ENCODE results near the gene FAM217B.

Gene FAM217B

DNA sequence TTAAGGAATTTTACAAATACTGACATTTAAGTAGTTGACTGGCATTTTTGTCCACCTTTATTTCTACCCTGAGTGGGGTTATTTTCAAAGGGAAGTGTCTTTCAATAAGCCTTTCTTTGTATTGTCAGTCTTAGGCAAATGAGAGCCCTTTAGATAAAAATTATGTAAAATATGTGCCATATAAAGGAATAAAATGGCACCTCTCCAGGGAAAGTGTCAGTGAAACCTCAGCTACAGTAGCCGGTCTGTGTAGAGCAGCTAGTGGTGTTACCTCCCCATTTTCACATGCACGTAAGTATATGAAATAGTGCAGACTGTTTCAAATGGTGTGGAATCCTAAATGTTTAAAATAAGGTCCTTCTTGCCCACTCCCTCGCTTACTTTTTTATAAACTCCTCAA lies 5.0 kb downstream of the FAM217B start:
- Mint-ChIP-seq H3K4me1 (peaks cover 59% of the 10 kb centered on the region), H3K36me3 (ENCODE audit: low read depth) (peaks cover 20% of the 10 kb centered on the region), H3K27me3 (ENCODE audit: low read depth) (peaks cover 9% of the 10 kb centered on the region), H3K4me3 (no peak overlapping the region), H3K9me3 (no peaks in the 10 kb centered on the region), H3K27ac (peak overlapping the region; percentile 31 to 86 (median 81))
- TF ChIP-seq, protein P1, sequence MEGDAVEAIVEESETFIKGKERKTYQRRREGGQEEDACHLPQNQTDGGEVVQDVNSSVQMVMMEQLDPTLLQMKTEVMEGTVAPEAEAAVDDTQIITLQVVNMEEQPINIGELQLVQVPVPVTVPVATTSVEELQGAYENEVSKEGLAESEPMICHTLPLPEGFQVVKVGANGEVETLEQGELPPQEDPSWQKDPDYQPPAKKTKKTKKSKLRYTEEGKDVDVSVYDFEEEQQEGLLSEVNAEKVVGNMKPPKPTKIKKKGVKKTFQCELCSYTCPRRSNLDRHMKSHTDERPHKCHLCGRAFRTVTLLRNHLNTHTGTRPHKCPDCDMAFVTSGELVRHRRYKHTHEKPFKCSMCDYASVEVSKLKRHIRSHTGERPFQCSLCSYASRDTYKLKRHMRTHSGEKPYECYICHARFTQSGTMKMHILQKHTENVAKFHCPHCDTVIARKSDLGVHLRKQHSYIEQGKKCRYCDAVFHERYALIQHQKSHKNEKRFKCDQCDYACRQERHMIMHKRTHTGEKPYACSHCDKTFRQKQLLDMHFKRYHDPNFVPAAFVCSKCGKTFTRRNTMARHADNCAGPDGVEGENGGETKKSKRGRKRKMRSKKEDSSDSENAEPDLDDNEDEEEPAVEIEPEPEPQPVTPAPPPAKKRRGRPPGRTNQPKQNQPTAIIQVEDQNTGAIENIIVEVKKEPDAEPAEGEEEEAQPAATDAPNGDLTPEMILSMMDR (IDR thresholded peaks at IDR 0.05; ENCODE audit: unreplicated experiment in 3 of 3) = no peak

DNA sequence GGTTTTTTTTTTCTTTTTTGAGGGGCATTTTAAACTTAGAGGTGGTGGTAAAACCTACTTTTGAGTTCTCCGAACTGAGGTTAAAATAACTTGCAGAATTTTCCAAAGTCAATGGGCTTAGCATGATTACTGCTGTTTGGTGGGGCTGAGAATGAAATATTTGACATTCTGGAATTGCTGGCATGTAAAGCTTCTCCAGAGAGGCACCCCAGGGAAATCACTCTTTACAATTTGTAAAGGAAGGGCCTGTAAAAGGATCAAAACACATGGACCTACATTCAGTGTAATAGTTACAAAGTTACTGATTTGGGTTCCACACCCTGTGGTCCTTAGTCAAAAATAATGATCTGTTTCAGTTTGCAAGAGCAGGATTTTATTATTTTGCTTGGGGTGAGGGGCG lies 5.5 kb downstream of the FAM217B start:
- peaks cover 9% of the 10 kb centered on the region for H3K27me3 Mint-ChIP-seq (ENCODE audit: low read depth)
- H3K9me3 Mint-ChIP-seq = no peaks in the 10 kb centered on the region
- peak overlapping the region; percentile 31 to 81 (median 74) for H3K27ac Mint-ChIP-seq
- peaks cover 20% of the 10 kb centered on the region for H3K36me3 Mint-ChIP-seq (ENCODE audit: low read depth)
- TF ChIP-seq, protein P1 (IDR thresholded peaks at IDR 0.05; ENCODE audit: unreplicated experiment in 3 of 3) = no peak
- peak overlapping the region in 1 of 3 experiments; percentile 34 for H3K4me3 Mint-ChIP-seq
- peaks cover 58% of the 10 kb centered on the region for H3K4me1 Mint-ChIP-seq

DNA sequence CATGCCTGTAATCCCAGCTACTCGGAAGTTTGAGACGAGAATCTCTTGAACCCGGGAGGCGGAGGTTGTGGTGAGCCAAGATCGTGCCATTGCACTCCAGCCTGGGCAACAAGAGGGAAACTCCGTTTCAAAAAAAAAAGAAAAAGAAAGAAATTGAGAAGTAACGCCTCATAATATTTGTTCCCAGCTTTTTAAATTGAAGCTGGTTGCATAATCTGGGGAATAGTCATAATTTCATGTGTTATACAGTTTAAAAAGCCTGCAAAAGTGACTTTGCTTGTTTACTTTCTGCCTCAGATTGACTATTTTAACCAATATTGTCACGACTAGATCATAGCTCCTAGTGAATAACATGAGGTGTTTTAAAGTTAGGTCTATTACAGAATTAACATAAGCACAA lies 7.2 kb downstream of the FAM217B start:
- Mint-ChIP-seq H3K4me3 (no peak overlapping the region), H3K9me3 (no peaks in the 10 kb centered on the region), H3K4me1 (peaks cover 56% of the 10 kb centered on the region), H3K27me3 (ENCODE audit: low read depth) (peaks cover 9% of the 10 kb centered on the region), H3K36me3 (ENCODE audit: low read depth) (peaks cover 20% of the 10 kb centered on the region), H3K27ac (no peak overlapping the region)
- TF ChIP-seq, protein P1 (IDR thresholded peaks at IDR 0.05; ENCODE audit: unreplicated experiment in 3 of 3) = no peak

DNA sequence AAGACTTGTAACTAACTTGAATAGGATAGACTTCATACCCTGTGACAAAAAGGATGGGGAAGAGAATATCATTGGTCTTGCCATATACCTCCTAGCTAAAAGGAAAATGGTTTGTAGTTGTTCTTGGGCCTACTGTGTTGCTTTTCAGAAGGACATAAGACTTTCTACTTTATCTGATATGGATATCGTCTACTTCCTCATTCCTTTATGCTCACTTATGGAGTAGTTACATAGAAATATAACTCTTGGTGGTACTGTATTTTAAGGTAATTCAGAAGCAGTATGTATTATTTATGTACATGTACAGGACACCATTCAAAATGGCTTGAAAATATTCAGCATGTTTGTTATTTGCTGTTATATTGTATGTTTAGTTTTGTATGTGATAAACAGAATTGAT lies 8.0 kb downstream of the FAM217B start:
- Mint-ChIP-seq H3K27me3 (ENCODE audit: low read depth) (peaks cover 9% of the 10 kb centered on the region), H3K27ac (no peak overlapping the region), H3K4me1 (peaks cover 56% of the 10 kb centered on the region), H3K36me3 (ENCODE audit: low read depth) (peaks cover 17% of the 10 kb centered on the region), H3K4me3 (no peak overlapping the region), H3K9me3 (no peaks in the 10 kb centered on the region)
- TF ChIP-seq, protein P1 (IDR thresholded peaks at IDR 0.05; ENCODE audit: unreplicated experiment in 3 of 3) = no peak

DNA sequence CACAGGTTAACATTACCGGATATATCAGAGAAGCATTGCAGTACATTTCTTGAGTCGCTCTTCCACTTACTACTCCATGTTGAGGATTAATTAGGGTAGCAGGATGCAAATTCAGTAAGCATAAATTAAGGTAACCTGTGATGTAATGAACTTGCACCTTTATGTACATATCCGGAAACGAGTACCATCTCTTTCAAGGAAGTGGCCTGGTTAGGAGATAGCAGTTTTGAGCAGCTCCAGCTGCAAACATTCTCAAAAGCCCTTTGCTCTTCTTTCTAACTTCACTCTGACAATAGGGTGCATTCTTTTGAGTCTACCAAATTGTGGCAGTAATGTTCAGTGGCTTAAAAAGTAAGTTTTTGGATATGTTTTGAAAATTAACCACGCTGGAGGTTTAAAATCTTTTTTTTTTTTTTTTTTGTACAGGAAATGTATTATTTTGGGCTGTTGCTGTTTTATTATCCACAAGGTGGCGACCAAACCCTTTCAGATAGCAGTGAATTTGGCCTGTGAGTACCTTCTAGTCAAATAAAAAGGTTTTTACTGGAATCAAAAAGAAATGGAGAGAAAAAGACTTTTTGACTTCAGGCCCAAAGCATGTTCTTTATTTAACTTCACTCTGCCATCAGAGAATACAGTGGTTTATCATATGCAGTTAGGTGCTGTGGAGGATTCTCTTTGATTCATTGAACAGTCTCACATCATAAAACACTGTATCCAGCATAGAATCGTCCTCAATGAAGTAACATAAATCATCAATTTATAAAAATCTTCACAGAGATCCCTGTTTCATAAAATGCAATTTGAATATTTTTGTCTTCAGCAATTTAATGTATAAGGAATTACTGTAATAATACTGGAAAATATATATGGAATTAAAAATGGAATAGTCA lies 8.9 kb downstream of the FAM217B start:
- TF ChIP-seq, protein P1 (IDR thresholded peaks at IDR 0.05; ENCODE audit: unreplicated experiment in 3 of 3) = peak; percentile 63 to 71 (median 63)
- Mint-ChIP-seq H3K4me3 (no peak overlapping the region), H3K4me1 (peaks cover 51% of the 10 kb centered on the region)

DNA sequence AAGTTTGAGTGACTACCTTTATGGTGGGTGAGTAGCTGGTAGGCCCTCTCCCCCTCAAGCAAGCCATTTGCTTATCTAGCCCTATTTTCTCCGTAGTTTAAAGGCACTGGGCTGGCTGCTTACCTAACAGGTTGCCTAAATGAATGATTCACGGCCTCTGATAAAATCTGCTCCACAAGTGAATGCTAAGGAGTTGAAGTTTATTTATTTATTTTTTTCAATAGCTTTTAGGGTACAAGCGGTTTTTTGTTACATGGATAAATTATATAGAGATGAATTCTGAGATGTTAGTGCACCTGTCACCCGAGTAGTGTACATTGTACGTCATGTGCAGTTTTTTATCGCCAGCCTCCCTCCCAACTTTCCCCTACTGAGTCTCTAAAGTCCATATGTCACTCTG lies 9.7 kb downstream of the FAM217B start:
- Mint-ChIP-seq H3K27me3 (ENCODE audit: low read depth) (no peaks in the 10 kb centered on the region), H3K4me3 (no peak overlapping the region), H3K4me1 (peaks cover 43% of the 10 kb centered on the region), H3K36me3 (ENCODE audit: low read depth) (peaks cover 6% of the 10 kb centered on the region), H3K9me3 (no peaks in the 10 kb centered on the region), H3K27ac (peak overlapping the region in 1 of 3 experiments; percentile 56)
- TF ChIP-seq, protein P1 (IDR thresholded peaks at IDR 0.05; ENCODE audit: unreplicated experiment in 3 of 3) = no peak

More for the DNA sequence above, 8.9 kb downstream of the FAM217B start:
- H3K36me3 Mint-ChIP-seq (ENCODE audit: low read depth) = peaks cover 14% of the 10 kb centered on the region
- no peaks in the 10 kb centered on the region for H3K9me3 Mint-ChIP-seq
- no peak overlapping the region for H3K27ac Mint-ChIP-seq
- peaks cover 8% of the 10 kb centered on the region for H3K27me3 Mint-ChIP-seq (ENCODE audit: low read depth)

Data from nephron (organoid).